Esophagus muscularis mucosa (tissue), 4 donors: Measurements from ENCODE around the gene FAM118A. TPM values are rescaled to one million over a fixed set of nuclear protein-coding genes. Genes with fewer than 3 reads are reported as not detected.
A peak's percentile ranks its signal among the peaks of the same experiment; 100 is the strongest.

ENCODE experiments used
- DNase-seq: peaks from one replicate; pipeline ENCODE4 v3.0.0-alpha.2; 2017; ENCODE audit errors: extremely low spot score
- H3K27ac ChIP-seq, 4 donors: fragments of 200-600 bp; sonication (generic); replicated peaks in 1 of 4; 1 replicate in 3 of 4; 2 replicates in 1 of 4; pipeline ENCODE4 v1.5.1; 2016 to 2019; ENCODE audit warnings: mild to moderate bottlenecking in 1 of 4
- H3K27me3 ChIP-seq, 4 donors: fragments of 200-600 bp; sonication (generic); one replicate each; pipeline versions ENCODE4 v1.5.1 to v1.6.0; 2016 to 2019
- H3K36me3 ChIP-seq, 4 donors: fragments of 200-600 bp; sonication (generic); one replicate each; pipeline ENCODE4 v1.5.1; 2016 to 2019
- H3K4me1 ChIP-seq, 4 donors: fragments of 200-600 bp; sonication (generic); one replicate each; pipeline ENCODE4 v1.5.1; 2016 to 2019
- H3K4me3 ChIP-seq, 4 donors: fragments of 200-600 bp; sonication (generic); 1 replicate in 2 of 4; 2 replicates in 2 of 4; pipeline ENCODE4 v1.5.1; 2016 to 2019; ENCODE audit warnings: mild to moderate bottlenecking in 4 of 4, moderate library complexity in 1 of 4
- H3K9me3 ChIP-seq, 4 donors: fragments of 200-600 bp; sonication (generic); 1 replicate in 3 of 4; 2 replicates in 1 of 4; pipeline ENCODE4 v1.5.1; 2016 to 2019
- EP300 ChIP-seq: sonication (generic); formaldehyde crosslinking; IDR thresholded peaks from one replicate; pipeline ENCODE4 v1.6.1; 2017; ENCODE audit warnings: antibody characterized with exemption
- POLR2A ChIP-seq: fragments of 450-650 bp; IDR thresholded peaks from one replicate; pipeline ENCODE4 v1.6.1; 2017; ENCODE audit warnings: antibody characterized with exemption, moderate library complexity, mild to moderate bottlenecking, low read depth
- POLR2AphosphoS5 ChIP-seq, 2 donors: sonication (generic); formaldehyde crosslinking; IDR thresholded peaks; one replicate each; pipeline ENCODE4 v1.6.1; 2017; ENCODE audit warnings: antibody characterized with exemption in 2 of 2
- WGBS: methylation state at CpG from one replicate; pipeline ENCODE4 v1.1.5; 2018; 5-methylcytosine and 5-hydroxymethylcytosine counted together
- intact Hi-C: fragments of 100-400 bp; cut with DNase I; formaldehyde crosslinking; loops from one replicate; pipeline ENCODE4 v1.15.1; 2023
- total RNA-seq, 4 donors: library from RNA; depleted of rRNA; stranded (reverse); fragments of >200 nt; gene quantifications; one replicate each; pipeline versions ENCODE4 v1.1.0 to v1.2.1, GENCODE V29; 2016
- TF ChIP-seq, protein P1 (sequence below), 3 experiments: fragments of 200-600 bp in 2 of 3; fragments of 450-650 bp in 1 of 3; sonication (generic) in 2 of 3; IDR thresholded peaks; one replicate each; pipeline ENCODE4 v1.5.1; 2017 to 2019; ENCODE audit warnings: antibody characterized with exemption in 3 of 3, mild to moderate bottlenecking in 2 of 3, moderate library complexity in 1 of 3

FAM118A gene
- total RNA-seq, 4 donors from 2014 or later: 24.4 to 45.8 (median 32.1) TPM

DNA sequence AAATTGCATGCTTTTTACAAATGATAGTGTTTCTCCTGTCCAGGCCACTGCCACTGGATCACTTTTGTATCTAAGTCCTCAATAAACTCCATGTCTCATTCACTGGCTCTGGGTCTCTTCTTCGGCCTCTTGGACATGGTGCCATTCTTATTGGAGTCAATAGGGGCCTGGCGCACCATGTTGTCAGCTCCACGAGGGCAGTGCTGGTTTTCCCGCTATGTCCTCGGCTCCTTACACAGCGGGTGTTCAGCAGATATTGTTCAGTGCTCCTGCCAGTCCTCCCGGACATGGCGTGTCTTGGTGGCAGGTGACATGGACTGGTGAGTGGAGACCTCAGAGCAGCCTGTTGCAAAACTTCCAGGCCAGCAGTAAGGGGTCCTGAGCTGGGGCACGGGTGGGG, 3.6 kb upstream of the FAM118A start:
- TF ChIP-seq, protein P1, sequence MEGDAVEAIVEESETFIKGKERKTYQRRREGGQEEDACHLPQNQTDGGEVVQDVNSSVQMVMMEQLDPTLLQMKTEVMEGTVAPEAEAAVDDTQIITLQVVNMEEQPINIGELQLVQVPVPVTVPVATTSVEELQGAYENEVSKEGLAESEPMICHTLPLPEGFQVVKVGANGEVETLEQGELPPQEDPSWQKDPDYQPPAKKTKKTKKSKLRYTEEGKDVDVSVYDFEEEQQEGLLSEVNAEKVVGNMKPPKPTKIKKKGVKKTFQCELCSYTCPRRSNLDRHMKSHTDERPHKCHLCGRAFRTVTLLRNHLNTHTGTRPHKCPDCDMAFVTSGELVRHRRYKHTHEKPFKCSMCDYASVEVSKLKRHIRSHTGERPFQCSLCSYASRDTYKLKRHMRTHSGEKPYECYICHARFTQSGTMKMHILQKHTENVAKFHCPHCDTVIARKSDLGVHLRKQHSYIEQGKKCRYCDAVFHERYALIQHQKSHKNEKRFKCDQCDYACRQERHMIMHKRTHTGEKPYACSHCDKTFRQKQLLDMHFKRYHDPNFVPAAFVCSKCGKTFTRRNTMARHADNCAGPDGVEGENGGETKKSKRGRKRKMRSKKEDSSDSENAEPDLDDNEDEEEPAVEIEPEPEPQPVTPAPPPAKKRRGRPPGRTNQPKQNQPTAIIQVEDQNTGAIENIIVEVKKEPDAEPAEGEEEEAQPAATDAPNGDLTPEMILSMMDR (IDR thresholded peaks at IDR 0.05): no peak
- TF ChIP-seq POLR2AphosphoS5 (IDR thresholded peaks at IDR 0.05) (no peak), POLR2A (no peak), EP300 (no peak)
- intact Hi-C loops: loop anchor here (5.0 kb wide), 1 partner anchor 34 kb away; no protein-coding TSS in a partner anchor
- Histone ChIP-seq H3K9me3 (no peaks in the 10 kb centered on the region), H3K27me3 (no peaks in the 10 kb centered on the region), H3K36me3 (no peaks in the 10 kb centered on the region), H3K4me3 (no peak overlapping the region), H3K4me1 (peaks cover 11 to 19% (median 15%) of the 10 kb centered on the region in 4 donors), H3K27ac (no peak overlapping the region)
- DNase-seq: no peak
- 94% methylated on average over 9 of the region's 9 CpGs for WGBS

DNA sequence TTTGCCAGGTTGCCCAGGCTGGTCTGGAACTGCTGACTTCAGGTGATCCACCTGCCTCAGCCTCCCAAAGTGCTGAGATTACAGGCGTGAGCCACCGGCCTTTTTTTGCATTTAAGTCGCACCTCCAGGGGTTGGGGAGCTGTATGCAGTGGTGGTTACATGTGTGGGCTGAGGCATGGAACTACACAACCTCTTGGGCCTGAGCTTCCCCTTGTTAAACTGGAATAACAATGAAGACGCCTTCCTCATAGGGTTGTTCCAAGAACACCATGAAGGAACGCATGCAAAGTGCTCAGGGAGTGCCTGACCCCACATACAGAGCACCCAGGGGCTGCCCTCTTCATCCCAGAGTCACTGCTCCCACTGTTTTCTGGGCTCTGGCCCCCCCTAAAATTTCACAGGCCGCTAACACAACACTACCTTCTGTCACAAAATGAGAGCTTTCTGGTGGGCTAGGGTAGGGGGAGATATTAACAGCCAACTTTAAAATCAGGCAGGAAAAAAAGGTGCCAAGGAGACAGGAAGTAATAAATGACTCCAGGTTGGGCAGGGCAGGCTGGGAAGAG, 1.3 kb upstream of the FAM118A start:
- no peaks in the 10 kb centered on the region for H3K9me3 ChIP-seq
- no peak for DNase-seq
- H3K36me3 ChIP-seq: no peaks in the 10 kb centered on the region
- no peaks in the 10 kb centered on the region for H3K27me3 ChIP-seq
- no peak for TF ChIP-seq POLR2AphosphoS5 (IDR thresholded peaks at IDR 0.05)
- no peak for TF ChIP-seq POLR2A
- TF ChIP-seq EP300: no peak
- TF ChIP-seq, protein P1 (IDR thresholded peaks at IDR 0.05): no peak
- H3K4me3 ChIP-seq: no peak overlapping the region
- 87% methylated on average over 6 of the region's 6 CpGs for WGBS
- no peak overlapping the region for H3K27ac ChIP-seq
- intact Hi-C loops: loop anchor here (5.0 kb wide), 1 partner anchor 36 kb away; no protein-coding TSS in a partner anchor
- H3K4me1 ChIP-seq: peaks cover 15 to 34% (median 23%) of the 10 kb centered on the region in 4 donors

DNA sequence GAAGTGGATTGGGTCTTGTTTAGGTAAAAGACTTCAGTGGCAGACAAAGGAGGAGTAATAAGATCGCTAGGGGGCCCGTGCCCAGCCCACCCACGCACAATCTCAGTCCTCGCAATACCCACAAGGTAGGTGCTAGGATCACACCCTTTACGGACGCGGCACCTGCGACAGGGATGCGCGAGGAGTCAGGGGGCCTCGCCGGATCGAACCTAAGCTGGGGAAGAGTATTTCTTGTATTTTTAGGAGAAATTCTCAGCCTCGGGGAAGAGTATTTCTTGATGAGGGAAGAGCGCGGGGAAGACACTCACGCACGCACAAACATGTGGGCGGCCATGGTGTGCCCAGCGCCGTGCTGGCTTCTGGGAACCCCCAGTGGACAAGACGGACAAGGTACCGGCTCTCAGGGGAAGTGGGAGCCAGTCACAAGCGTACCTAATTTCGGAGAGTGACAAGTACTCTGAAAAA, 745 bp upstream of the FAM118A start:
- intact Hi-C loops: loop anchor here (5.0 kb wide), 1 partner anchor 37 kb away; no protein-coding TSS in a partner anchor
- DNase-seq: no peak
- WGBS: 54% methylated on average over 25 of the region's 25 CpGs
- Histone ChIP-seq H3K27me3 (no peaks in the 10 kb centered on the region), H3K4me3 (peak overlapping the region; percentile 96 to 100 (median 98)), H3K4me1 (peaks cover 15 to 39% (median 27%) of the 10 kb centered on the region in 4 donors), H3K9me3 (no peaks in the 10 kb centered on the region), H3K36me3 (no peaks in the 10 kb centered on the region), H3K27ac (peak overlapping the region; percentile 69 to 92 (median 90))
- TF ChIP-seq POLR2A: no peak
- no peak for TF ChIP-seq EP300
- TF ChIP-seq, protein P1 (IDR thresholded peaks at IDR 0.05): no peak
- no peak for TF ChIP-seq POLR2AphosphoS5 (IDR thresholded peaks at IDR 0.05)

DNA sequence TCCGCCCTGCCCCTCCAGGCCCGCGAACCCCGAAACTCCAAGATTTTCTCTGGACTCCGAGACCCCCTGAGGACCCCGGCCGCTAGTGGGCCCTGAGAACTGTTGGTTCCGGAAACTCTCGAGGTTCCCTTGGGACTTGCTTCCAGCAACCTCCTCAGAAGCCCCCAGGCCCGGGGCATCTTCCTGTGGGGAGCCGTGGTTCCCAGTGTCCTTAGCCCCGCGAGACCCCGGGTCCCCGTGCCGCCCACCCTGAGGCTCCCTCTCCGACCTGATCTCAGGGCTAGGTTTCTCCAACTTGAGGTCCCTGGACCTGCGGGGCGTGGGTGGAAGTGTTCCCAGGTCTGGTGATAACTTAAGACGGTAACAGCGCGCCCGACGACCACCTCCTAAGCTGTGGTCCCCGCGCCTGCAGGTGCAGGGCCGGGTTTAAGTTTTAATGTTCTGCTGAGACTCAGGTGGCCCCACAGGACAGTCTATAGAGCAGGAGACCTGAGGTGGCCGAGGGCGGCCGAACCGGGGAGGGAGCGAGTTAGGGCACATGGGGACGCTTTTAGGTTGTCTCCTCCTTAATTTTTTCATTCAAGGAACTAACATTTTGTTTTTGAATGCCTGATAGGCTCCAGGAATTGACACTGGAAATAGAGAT, 720 bp downstream of the FAM118A start:
- WGBS: 2% methylated on average over 22 of the region's 33 CpGs

DNA sequence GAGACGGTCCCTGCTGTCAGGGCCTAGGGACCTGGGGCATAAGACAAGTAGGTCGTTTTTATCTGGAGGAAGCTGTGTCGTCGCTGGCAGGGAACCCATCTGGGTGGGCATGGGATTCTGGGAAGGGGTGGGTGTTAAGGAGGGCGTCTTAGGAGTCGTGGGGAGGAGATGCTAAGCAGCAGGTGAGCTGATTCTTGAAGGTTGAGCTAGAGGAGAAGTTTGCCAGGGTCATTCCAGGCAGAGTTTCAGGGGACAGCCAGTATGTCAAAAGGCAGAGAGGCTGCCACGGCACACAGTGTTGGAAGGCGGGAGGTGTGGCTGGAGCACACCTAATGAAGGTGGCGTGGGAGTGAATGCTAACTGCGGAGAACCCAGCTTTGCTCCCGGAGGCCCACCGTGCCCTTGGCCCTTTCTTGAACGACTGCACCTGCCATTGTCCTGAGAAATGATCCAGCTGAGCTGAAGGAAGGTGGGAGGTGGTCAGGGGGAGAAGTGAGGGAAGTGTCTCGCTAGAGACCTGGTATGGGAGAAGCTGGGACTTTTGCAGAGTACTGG, 1.3 kb downstream of the FAM118A start:
- H3K4me1 ChIP-seq: peaks cover 15 to 41% (median 34%) of the 10 kb centered on the region in 4 donors
- H3K9me3 ChIP-seq: no peaks in the 10 kb centered on the region
- WGBS: 53% methylated on average over 14 of the region's 14 CpGs
- TF ChIP-seq POLR2A: no peak
- H3K36me3 ChIP-seq: no peaks in the 10 kb centered on the region
- H3K27me3 ChIP-seq: no peaks in the 10 kb centered on the region
- H3K27ac ChIP-seq: peak overlapping the region; percentile 88 to 92 (median 91)
- intact Hi-C loops: no loop called here
- H3K4me3 ChIP-seq: peak overlapping the region; percentile 96 to 100 (median 98)
- DNase-seq: no peak

More for the DNA sequence above, 720 bp downstream of the FAM118A start:
- Histone ChIP-seq H3K4me3 (peak overlapping the region; percentile 96 to 100 (median 98)), H3K27ac (peak overlapping the region; percentile 88 to 92 (median 91)), H3K9me3 (no peaks in the 10 kb centered on the region), H3K36me3 (no peaks in the 10 kb centered on the region), H3K4me1 (peaks cover 15 to 40% (median 34%) of the 10 kb centered on the region in 4 donors), H3K27me3 (no peaks in the 10 kb centered on the region)
- intact Hi-C loops: no loop called here
- DNase-seq: no peak
- TF ChIP-seq POLR2AphosphoS5 (IDR thresholded peaks at IDR 0.05): no peak
